ENCODE measurements around the gene PDE10A. TPM values are rescaled to one million over a fixed set of nuclear protein-coding genes. Genes with fewer than 3 reads are reported as not detected.

PDE10A gene
- total and polyA plus RNA-seq, 7 donors: 1.2 to 33.5 (median 7.4) TPM; not detected in 1

GRCh38 chr6:165602291-165602690, 60.8 kb downstream of the PDE10A start:
- Histone ChIP-seq H3K27ac (no peak overlapping the region), H3K4me3 (no peak overlapping the region), H3K9me3 (no peaks in the 10 kb centered on the region), H3K27me3 (no peaks in the 10 kb centered on the region), H3K36me3 (no peaks in the 10 kb centered on the region), H3K4me1 (no peaks in the 10 kb centered on the region)
- no peak for DNase-seq
- intact Hi-C loops (cut with DNase I): no loop called here
- TF ChIP-seq EP300 (IDR thresholded peaks at IDR 0.05) (no peak), CTCF (IDR thresholded peaks at IDR 0.05) (no peak), POLR2AphosphoS5 (IDR thresholded peaks at IDR 0.05) (no peak), POLR2A (IDR thresholded peaks at IDR 0.05) (no peak)
- 84 to 89% methylated on average over 6 of the region's 6 CpGs for WGBS, 2 donors

GRCh38 chr6:165600606-165601005, 62.4 kb downstream of the PDE10A start:
- 49 to 68% methylated on average over 4 of the region's 4 CpGs for WGBS, 2 donors
- Histone ChIP-seq H3K9me3 (no peaks in the 10 kb centered on the region), H3K4me1 (no peaks in the 10 kb centered on the region), H3K36me3 (no peaks in the 10 kb centered on the region), H3K27me3 (no peaks in the 10 kb centered on the region), H3K27ac (no peak overlapping the region), H3K4me3 (no peak overlapping the region)
- DNase-seq: no peak
- intact Hi-C loops (cut with DNase I): no loop called here
- TF ChIP-seq POLR2A (IDR thresholded peaks at IDR 0.05) (no peak), CTCF (IDR thresholded peaks at IDR 0.05) (no peak), EP300 (IDR thresholded peaks at IDR 0.05) (no peak), POLR2AphosphoS5 (IDR thresholded peaks at IDR 0.05) (no peak)

GRCh38 chr6:165599596-165600487, 63.2 kb downstream of the PDE10A start:
- no peaks in the 10 kb centered on the region for H3K4me1 ChIP-seq
- no peaks in the 10 kb centered on the region for H3K27me3 ChIP-seq
- H3K9me3 ChIP-seq: no peaks in the 10 kb centered on the region
- no peaks in the 10 kb centered on the region for H3K36me3 ChIP-seq
- H3K27ac ChIP-seq: no peak overlapping the region
- 85 to 88% methylated on average over 21 of the region's 21 CpGs for WGBS, 2 donors
- no peak overlapping the region for H3K4me3 ChIP-seq
- intact Hi-C loops (cut with DNase I): no loop called here
- no peak for DNase-seq
- TF ChIP-seq EP300 (IDR thresholded peaks at IDR 0.05): no peak
- TF ChIP-seq CTCF (IDR thresholded peaks at IDR 0.05): no peak
- no peak for TF ChIP-seq POLR2AphosphoS5 (IDR thresholded peaks at IDR 0.05)
- no peak for TF ChIP-seq POLR2A (IDR thresholded peaks at IDR 0.05)

- DNase-seq: no peak
- TF ChIP-seq POLR2AphosphoS5 (IDR thresholded peaks at IDR 0.05): no peak
- no peak for TF ChIP-seq EP300 (IDR thresholded peaks at IDR 0.05)
- TF ChIP-seq POLR2A (IDR thresholded peaks at IDR 0.05): no peak
- TF ChIP-seq CTCF (IDR thresholded peaks at IDR 0.05): no peak
- Histone ChIP-seq H3K9me3 (no peaks in the 10 kb centered on the region), H3K4me1 (no peaks in the 10 kb centered on the region), H3K4me3 (no peak overlapping the region), H3K27ac (no peak overlapping the region), H3K27me3 (no peaks in the 10 kb centered on the region), H3K36me3 (no peaks in the 10 kb centered on the region)
- intact Hi-C loops (cut with DNase I): no loop called here
- WGBS, 2 donors: 54 to 77% methylated on average over 3 of the region's 3 CpGs
Observed at GRCh38 chr6:165599121-165599520, 63.9 kb downstream of the PDE10A start.

All from sigmoid colon (tissue), 7 donors.